Caco-2 (cell line): ENCODE results near the gene CDC42. TPM values are rescaled to one million over a fixed set of nuclear protein-coding genes. Genes with fewer than 3 reads are reported as not detected.

Source experiments
- BruUV-seq: library from RNA; stranded (reverse); fragments of 400-500 nt; replicated peaks from 2 replicates; lab custom pipeline; 2021; lab: Mats Ljungman, UMichigan
- CTCF ChIA-PET: fragments of 300-600 bp; sonication (Branson Sonifier 250); formaldehyde crosslinking; loops from one replicate; lab custom pipeline; 2022; ENCODE audit warnings: antibody characterized with exemption; lab: Charles Lee
- POLR2A ChIA-PET: fragments of 300-600 bp; sonication (Branson Sonifier 250); formaldehyde crosslinking; loops from one replicate; lab custom pipeline; 2022; ENCODE audit warnings: antibody characterized with exemption; lab: Charles Lee
- DNase-seq, 2 experiments: peaks; one replicate each; pipeline versions ENCODE4 v3.0.0 to v3.0.0-alpha.2; 2020 to 2022
- H3K27me3 ChIP-seq: replicated peaks from 2 replicates; pipeline ENCODE4 v1.6.0; 2011; ENCODE audit warnings: low read length; ENCODE audit not compliant: control insufficient read depth, insufficient read depth
- H3K36me3 ChIP-seq: 2 replicates; pipeline ENCODE4 v1.5.1; 2011; ENCODE audit warnings: low read length; ENCODE audit not compliant: control insufficient read depth, insufficient read depth
- H3K4me1 ChIP-seq: fragments of 250-450 bp; sonication (Bioruptor Pico); 2 replicates; pipeline ENCODE4 v1.5.1; 2020; ENCODE audit warnings: mild to moderate bottlenecking
- H3K4me3 ChIP-seq: 2 replicates; pipeline ENCODE4 v1.5.1; 2011; ENCODE audit warnings: low read depth, mild to moderate bottlenecking, control low read depth, low read length
- H3K9me3 ChIP-seq: fragments of 250-450 bp; sonication (Bioruptor Pico); 2 replicates; pipeline ENCODE4 v1.5.1; 2020; ENCODE audit warnings: mild to moderate bottlenecking, moderate library complexity
- H3K27ac Mint-ChIP-seq: one replicate; pipeline ENCODE4 v1.8.0; 2022; ENCODE audit warnings: mixed read lengths; ENCODE audit not compliant: unreplicated experiment
- H3K27me3 Mint-ChIP-seq: one replicate; pipeline ENCODE4 v1.8.0; 2022; ENCODE audit warnings: mixed read lengths; ENCODE audit not compliant: insufficient read depth, unreplicated experiment
- H3K36me3 Mint-ChIP-seq: one replicate; pipeline ENCODE4 v1.8.0; 2022; ENCODE audit warnings: mild to moderate bottlenecking, mixed read lengths; ENCODE audit not compliant: insufficient read depth, unreplicated experiment
- H3K4me1 Mint-ChIP-seq: one replicate; pipeline ENCODE4 v1.8.0; 2022; ENCODE audit warnings: low read depth, mixed read lengths; ENCODE audit not compliant: unreplicated experiment
- H3K4me3 Mint-ChIP-seq: one replicate; pipeline ENCODE4 v1.8.0; 2022; ENCODE audit warnings: mild to moderate bottlenecking, moderate library complexity, mixed read lengths; ENCODE audit not compliant: unreplicated experiment
- H3K9me3 Mint-ChIP-seq: one replicate; pipeline ENCODE4 v1.8.0; 2022; ENCODE audit warnings: mixed read lengths; ENCODE audit not compliant: unreplicated experiment
- CTCF ChIP-seq, 2 experiments: fragments of 200-600 bp in 1 of 2; IDR thresholded peaks; 1 replicate in 1 of 2; 2 replicates in 1 of 2; pipeline versions ENCODE4 v1.5.1 to v1.8.0; 2011 to 2022; ENCODE audit warnings: antibody characterized with exemption in 1 of 2, control low read depth in 1 of 2, inconsistent platforms in 1 of 2, low read depth in 1 of 2, low read length in 1 of 2, mild to moderate bottlenecking in 1 of 2, moderate library complexity in 1 of 2; ENCODE audit not compliant: insufficient read depth in 1 of 2, severe bottlenecking in 1 of 2, unreplicated experiment in 1 of 2
- intact Hi-C: fragments of 100-400 bp; cut with micrococcal nuclease; formaldehyde crosslinking; loops from one replicate; pipeline ENCODE4 v1.10.0; 2022; ENCODE audit not compliant: unreplicated experiment
- total RNA-seq: library from RNA; stranded (reverse); gene quantifications from 2 replicates; pipeline ENCODE4 v1.2.3, GENCODE V29; 2022

Gene CDC42
- total RNA-seq, 1 experiment from 2014 or later, result 240 TPM

GRCh38 chr1:22025368-22026155, 26.9 kb upstream of the CDC42 start:
- Histone ChIP-seq H3K4me1 (peaks cover 23% of the 10 kb centered on the region), H3K9me3 (no peaks in the 10 kb centered on the region), H3K36me3 (no peaks in the 10 kb centered on the region; the same call in 1 of the 2 replicates), H3K4me3 (peak overlapping the region; percentile 85), H3K27me3 (no peaks in the 10 kb centered on the region)
- H3K4me1 Mint-ChIP-seq, result peaks cover 20% of the 10 kb centered on the region
- TSS peak; percentile 82 for BruUV-seq
- peaks cover 18% of the 10 kb centered on the region for H3K36me3 Mint-ChIP-seq
- peak; percentile 86 to 92 for DNase-seq
- TF ChIP-seq CTCF (IDR thresholded peaks at IDR 0.05; ENCODE audit: insufficient read depth in 1 of 2, low read depth in 1 of 2, low read length in 1 of 2, severe bottlenecking in 1 of 2, unreplicated experiment in 1 of 2), result no peak
- ChIA-PET CTCF (interaction anchor here (2.0 kb wide), 1 partner anchor 27 kb away, joined by 10 read pairs; the partner anchor contains the start of gene CDC42), POLR2A (interaction anchor here (1.1 to 1.9 kb wide), 2 partner anchors 26 to 27 kb away, joined by 5 to 19 read pairs; partner anchors contain the start of gene CDC42)
- intact Hi-C loops, result loop anchor here (1.0 kb wide), 1 partner anchor 27 kb away; the partner anchor contains the start of gene CDC42
- peak overlapping the region; percentile 84 for H3K4me3 Mint-ChIP-seq
- H3K9me3 Mint-ChIP-seq, result no peaks in the 10 kb centered on the region
- H3K27me3 Mint-ChIP-seq, result no peaks in the 10 kb centered on the region
- H3K27ac Mint-ChIP-seq, result peak overlapping the region; percentile 80

GRCh38 chr1:22026924-22027289, 25.6 kb upstream of the CDC42 start:
- Mint-ChIP-seq H3K27ac (no peak overlapping the region), H3K4me1 (peaks cover 20% of the 10 kb centered on the region), H3K9me3 (no peaks in the 10 kb centered on the region), H3K36me3 (peaks cover 18% of the 10 kb centered on the region), H3K4me3 (no peak overlapping the region), H3K27me3 (no peaks in the 10 kb centered on the region)
- H3K9me3 ChIP-seq, result no peaks in the 10 kb centered on the region
- H3K4me1 ChIP-seq, result peaks cover 29% of the 10 kb centered on the region
- H3K36me3 ChIP-seq, result no peaks in the 10 kb centered on the region; the same call in 1 of the 2 replicates
- POLR2A ChIA-PET, result no interaction called here
- H3K27me3 ChIP-seq, result no peaks in the 10 kb centered on the region
- CTCF ChIA-PET, result no interaction called here
- intact Hi-C loops, result no loop called here
- TF ChIP-seq CTCF (IDR thresholded peaks at IDR 0.05; ENCODE audit: insufficient read depth in 1 of 2, low read depth in 1 of 2, low read length in 1 of 2, severe bottlenecking in 1 of 2, unreplicated experiment in 1 of 2), result no peak
- BruUV-seq, result no TSS peak
- no peak for DNase-seq
- no peak overlapping the region for H3K4me3 ChIP-seq

- CTCF ChIA-PET, result no interaction called here
- no peaks in the 10 kb centered on the region for H3K27me3 Mint-ChIP-seq
Measured at GRCh38 chr1:22030057-22030456, 22.5 kb upstream of the CDC42 start.

More at GRCh38 chr1:22030057-22030456, 22.5 kb upstream of the CDC42 start:
- no peak for DNase-seq
- POLR2A ChIA-PET, result no interaction called here
- Histone ChIP-seq H3K4me1 (peaks cover 23% of the 10 kb centered on the region), H3K36me3 (no peaks in the 10 kb centered on the region; the same call in 1 of the 2 replicates), H3K4me3 (no peak overlapping the region), H3K27me3 (no peaks in the 10 kb centered on the region), H3K9me3 (no peaks in the 10 kb centered on the region)
- no peak for TF ChIP-seq CTCF (IDR thresholded peaks at IDR 0.05; ENCODE audit: insufficient read depth in 1 of 2, low read depth in 1 of 2, low read length in 1 of 2, severe bottlenecking in 1 of 2, unreplicated experiment in 1 of 2)
- Mint-ChIP-seq H3K4me3 (no peak overlapping the region), H3K9me3 (no peaks in the 10 kb centered on the region), H3K4me1 (peaks cover 13% of the 10 kb centered on the region), H3K36me3 (peaks cover 12% of the 10 kb centered on the region), H3K27ac (no peak overlapping the region)
- intact Hi-C loops, result no loop called here
- BruUV-seq, result no TSS peak
